ENCODE results near the gene ATP11B. TPM values are rescaled to one million over a fixed set of nuclear protein-coding genes. Genes with fewer than 3 reads are reported as not detected.

The ATP11B gene
- total RNA-seq, 4 donors from 2014 or later: 53.1 to 69.9 (median 61.1) TPM

GRCh38 chr3:182783106-182783505, 10.2 kb upstream of the ATP11B start:
- H3K36me3 ChIP-seq: no peaks in the 10 kb centered on the region
- H3K9me3 ChIP-seq: no peaks in the 10 kb centered on the region
- DNase-seq: no peak
- 94 to 98% methylated on average over 1 of the region's 1 CpG for WGBS, 2 donors
- no peaks in the 10 kb centered on the region for H3K4me1 ChIP-seq
- TF ChIP-seq, protein P1, sequence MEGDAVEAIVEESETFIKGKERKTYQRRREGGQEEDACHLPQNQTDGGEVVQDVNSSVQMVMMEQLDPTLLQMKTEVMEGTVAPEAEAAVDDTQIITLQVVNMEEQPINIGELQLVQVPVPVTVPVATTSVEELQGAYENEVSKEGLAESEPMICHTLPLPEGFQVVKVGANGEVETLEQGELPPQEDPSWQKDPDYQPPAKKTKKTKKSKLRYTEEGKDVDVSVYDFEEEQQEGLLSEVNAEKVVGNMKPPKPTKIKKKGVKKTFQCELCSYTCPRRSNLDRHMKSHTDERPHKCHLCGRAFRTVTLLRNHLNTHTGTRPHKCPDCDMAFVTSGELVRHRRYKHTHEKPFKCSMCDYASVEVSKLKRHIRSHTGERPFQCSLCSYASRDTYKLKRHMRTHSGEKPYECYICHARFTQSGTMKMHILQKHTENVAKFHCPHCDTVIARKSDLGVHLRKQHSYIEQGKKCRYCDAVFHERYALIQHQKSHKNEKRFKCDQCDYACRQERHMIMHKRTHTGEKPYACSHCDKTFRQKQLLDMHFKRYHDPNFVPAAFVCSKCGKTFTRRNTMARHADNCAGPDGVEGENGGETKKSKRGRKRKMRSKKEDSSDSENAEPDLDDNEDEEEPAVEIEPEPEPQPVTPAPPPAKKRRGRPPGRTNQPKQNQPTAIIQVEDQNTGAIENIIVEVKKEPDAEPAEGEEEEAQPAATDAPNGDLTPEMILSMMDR (IDR thresholded peaks at IDR 0.05): no peak
- TF ChIP-seq POLR2A (IDR thresholded peaks at IDR 0.05): no peak
- no peak overlapping the region for H3K4me3 ChIP-seq (replicated peaks in 1 of 3)
- no peak overlapping the region for H3K27ac ChIP-seq
- peaks cover 4% of the 10 kb centered on the region for H3K27me3 ChIP-seq
- intact Hi-C loops (cut with DNase I): no loop called here

GRCh38 chr3:182784542-182784941, 8.8 kb upstream of the ATP11B start:
- no peak overlapping the region for H3K27ac ChIP-seq
- peaks cover 4% of the 10 kb centered on the region for H3K27me3 ChIP-seq
- no peaks in the 10 kb centered on the region for H3K4me1 ChIP-seq
- no peaks in the 10 kb centered on the region for H3K36me3 ChIP-seq
- intact Hi-C loops (cut with DNase I): no loop called here
- no peak for TF ChIP-seq POLR2A (IDR thresholded peaks at IDR 0.05)
- TF ChIP-seq, protein P1 (IDR thresholded peaks at IDR 0.05): no peak
- no peaks in the 10 kb centered on the region for H3K9me3 ChIP-seq
- no peak overlapping the region for H3K4me3 ChIP-seq (replicated peaks in 1 of 3)
- WGBS, 2 donors: 33 to 36% methylated on average over 1 of the region's 1 CpG
- no peak for DNase-seq

DNA sequence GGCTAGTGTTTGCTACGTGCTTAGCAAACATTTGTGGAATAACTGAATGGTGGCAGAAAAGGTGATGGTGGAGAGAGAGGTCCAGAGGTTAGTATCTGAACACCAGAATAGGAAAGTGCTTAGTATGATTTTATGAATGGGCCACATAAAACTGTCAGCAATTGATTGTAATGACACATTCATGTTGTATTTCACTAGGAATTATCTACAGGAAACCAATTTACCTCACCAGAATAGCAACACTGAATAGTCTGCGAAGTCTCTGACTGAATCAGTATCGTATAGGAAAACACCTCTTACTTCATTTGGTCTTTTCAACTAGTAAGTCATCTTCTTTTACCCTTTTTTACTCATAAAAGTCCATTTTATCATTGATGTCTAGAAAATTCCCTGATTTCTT, 8.2 kb upstream of the ATP11B start:
- H3K4me3 ChIP-seq (replicated peaks in 1 of 3): no peak overlapping the region
- WGBS, 2 donors: 79 to 90% methylated on average over 3 of the region's 3 CpGs
- H3K36me3 ChIP-seq: no peaks in the 10 kb centered on the region
- no peaks in the 10 kb centered on the region for H3K9me3 ChIP-seq
- H3K4me1 ChIP-seq: no peaks in the 10 kb centered on the region
- no peak for DNase-seq
- TF ChIP-seq POLR2A (IDR thresholded peaks at IDR 0.05): no peak
- TF ChIP-seq, protein P1 (IDR thresholded peaks at IDR 0.05): no peak
- H3K27me3 ChIP-seq: peaks cover 4% of the 10 kb centered on the region
- intact Hi-C loops (cut with DNase I): no loop called here
- no peak overlapping the region for H3K27ac ChIP-seq

DNA sequence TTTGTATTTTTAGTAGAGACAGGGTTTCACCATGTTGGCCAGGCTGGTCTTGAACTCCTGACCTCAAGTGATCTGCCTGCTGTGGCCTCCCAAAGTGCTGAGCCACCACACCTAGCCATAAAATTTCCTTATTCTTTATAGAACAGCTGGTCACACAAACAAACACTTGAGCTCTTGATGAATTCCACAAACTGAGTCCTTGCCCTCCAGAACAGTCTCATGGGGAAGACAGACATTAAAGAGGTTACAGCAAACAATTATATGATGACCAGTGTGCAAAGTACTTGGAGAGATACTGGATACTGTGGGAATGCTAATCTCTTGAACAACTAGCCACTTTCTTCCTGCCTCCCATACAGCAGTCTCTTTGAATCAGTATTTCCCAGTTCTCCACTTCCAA, 7.5 kb upstream of the ATP11B start:
- Histone ChIP-seq H3K27me3 (peaks cover 4% of the 10 kb centered on the region), H3K4me1 (no peaks in the 10 kb centered on the region), H3K4me3 (replicated peaks in 1 of 3) (no peak overlapping the region), H3K9me3 (no peaks in the 10 kb centered on the region), H3K27ac (no peak overlapping the region), H3K36me3 (no peaks in the 10 kb centered on the region)
- no peak for DNase-seq
- intact Hi-C loops (cut with DNase I): no loop called here
- TF ChIP-seq, protein P1 (IDR thresholded peaks at IDR 0.05): no peak

- TF ChIP-seq POLR2A (IDR thresholded peaks at IDR 0.05): no peak
- TF ChIP-seq, protein P1 (IDR thresholded peaks at IDR 0.05): no peak
- WGBS, 2 donors: 84 to 86% methylated on average over 5 of the region's 5 CpGs
- H3K4me1 ChIP-seq: no peaks in the 10 kb centered on the region
- no peak overlapping the region for H3K4me3 ChIP-seq (replicated peaks in 1 of 3)
- intact Hi-C loops (cut with DNase I): no loop called here
- no peaks in the 10 kb centered on the region for H3K9me3 ChIP-seq
- no peak overlapping the region for H3K27ac ChIP-seq
- DNase-seq: no peak
- H3K27me3 ChIP-seq: peaks cover 4% of the 10 kb centered on the region
- no peaks in the 10 kb centered on the region for H3K36me3 ChIP-seq
Measured at GRCh38 chr3:182786564-182787196, 6.6 kb upstream of the ATP11B start.

All from thyroid gland (tissue), 4 donors.